ENCODE results near the gene HNRNPL.
"Not testable (repeated sequence)": the region's sequence is repeated elsewhere in the genome, so short reads cannot be mapped to it uniquely, and the experiment has no call there.

Gene HNRNPL

DNA sequence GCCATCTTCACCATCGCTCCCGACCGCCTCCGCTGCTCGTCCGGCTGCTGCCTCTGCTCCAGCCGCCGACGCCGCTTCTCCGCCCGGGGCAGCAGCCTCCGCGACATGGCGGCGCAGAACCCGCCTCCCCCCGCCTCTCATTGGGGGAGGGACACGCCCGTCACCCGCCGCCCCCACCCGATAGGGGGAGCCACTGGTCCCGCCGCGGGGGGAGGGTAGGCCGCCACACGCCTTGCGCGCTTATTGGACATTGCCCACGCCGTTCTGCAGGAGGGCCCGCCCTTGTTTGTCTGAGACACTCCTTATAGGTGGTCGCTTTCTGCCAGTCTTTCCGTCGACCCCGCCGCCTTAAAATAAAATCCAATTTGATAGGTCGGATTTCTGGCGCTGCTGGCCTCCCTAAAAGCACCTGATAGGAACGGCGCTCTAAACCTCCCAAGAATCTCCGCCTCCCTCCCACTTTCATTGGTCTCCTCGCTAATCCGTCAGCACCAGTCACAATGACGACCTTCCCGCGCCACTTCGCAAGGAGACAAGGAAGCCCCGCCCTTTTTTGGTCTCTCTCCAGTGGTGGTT lies at the start of gene HNRNPL:
TSS of gene HNRNPL (minus strand) at position 127 of the 576 bp plus-strand sequence. CDS start at position 107, 20 bp downstream.
- DNase-seq (ENCODE audit: low read depth in 2 of 2): no peak

DNA sequence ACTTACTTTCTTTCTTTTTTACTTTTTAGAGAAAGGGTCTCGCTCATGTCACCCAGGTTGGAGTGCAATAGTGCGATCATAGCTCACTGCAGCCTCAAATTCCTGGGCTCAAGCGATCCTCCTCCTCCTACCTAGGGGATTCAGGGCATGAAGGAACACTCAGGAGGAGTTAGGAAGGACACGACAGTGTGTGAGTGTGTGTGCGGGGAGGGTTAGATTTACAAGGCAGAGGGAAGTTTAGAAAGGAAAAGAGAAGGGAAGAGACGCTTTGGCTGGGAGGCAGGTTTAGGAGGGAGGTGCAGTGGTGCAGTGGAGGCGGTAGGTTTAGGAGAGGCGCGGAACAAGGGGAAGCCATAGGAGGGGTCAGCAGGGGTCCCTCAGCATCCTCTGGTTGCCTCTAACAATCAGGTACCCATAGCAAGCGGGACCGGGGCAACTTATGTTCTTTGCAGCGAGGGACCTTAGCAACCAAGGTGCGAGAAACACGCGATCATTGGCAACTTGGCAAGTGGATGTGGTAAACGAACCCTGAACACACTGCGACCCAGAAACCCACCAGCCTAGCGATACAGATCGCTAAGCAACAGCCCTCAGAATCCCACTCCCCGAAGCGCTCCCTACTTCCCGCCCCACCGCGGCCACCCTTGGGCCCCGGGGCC lies 49.1 kb upstream of the HNRNPL start:
- no peak for DNase-seq (ENCODE audit: low read depth in 2 of 2)

DNA sequence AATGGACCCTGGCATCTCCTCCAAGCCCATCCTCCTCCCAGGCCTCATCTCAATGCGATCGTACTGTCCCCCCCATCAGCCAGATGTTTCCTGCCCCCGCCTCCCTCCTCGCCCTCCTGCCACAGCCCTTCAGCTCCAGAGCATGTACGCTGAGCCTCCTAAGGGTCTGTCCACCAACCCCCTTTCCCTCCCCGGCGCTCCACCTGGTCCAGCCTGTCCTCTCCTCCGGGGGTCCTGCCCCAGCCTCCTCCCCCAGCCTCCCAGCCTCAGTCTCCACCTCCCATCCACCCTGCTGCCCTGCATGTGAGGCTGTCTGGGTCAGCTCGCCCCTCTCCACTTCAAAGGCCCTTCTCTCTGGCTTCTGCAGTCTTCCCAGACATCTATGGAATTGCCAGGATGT lies 45.2 kb upstream of the HNRNPL start:
- DNase-seq (ENCODE audit: low read depth in 2 of 2): no peak

DNA sequence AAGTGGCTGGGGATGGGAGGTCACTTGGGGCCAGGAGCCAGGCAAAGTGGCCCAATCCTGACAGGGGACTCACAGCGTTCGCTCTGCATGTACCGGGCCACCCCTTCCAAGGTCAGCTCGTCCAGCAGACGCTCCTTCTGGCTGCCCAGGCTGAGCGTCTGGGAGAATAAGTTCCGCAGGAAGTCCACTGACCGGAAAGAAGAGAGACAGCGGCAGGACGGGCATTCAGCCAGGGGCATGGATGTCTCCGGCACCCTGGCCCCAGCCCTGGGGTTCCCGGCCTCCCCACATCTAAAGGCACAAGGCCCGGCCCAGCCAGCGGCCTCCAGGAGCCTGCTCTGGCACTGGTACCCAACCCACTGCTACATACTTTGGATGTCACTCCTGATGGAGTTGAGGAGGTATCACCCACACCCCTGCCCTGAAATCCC lies 43.6 kb upstream of the HNRNPL start:
- DNase-seq (ENCODE audit: low read depth in 2 of 2): no peak

DNA sequence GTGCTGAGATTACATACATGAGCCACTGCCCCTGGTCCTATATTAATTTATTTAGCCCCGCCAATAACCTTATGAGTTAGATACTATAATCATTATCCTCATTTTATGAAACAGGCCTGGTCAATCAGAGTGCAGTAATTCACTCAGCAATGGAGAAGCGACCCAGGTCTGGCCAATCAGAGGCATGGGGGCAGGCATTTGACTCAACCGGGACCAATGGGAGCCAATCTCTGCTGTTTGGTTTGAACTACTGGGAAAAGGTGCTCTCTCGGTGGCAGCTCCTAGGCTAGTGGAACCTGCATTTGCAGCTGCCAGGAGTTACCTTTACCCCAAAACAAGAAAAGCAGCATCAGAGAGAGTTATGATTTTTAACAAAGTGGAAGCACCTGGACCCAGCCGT lies 43.1 kb upstream of the HNRNPL start:
- DNase-seq (ENCODE audit: low read depth in 2 of 2): no peak

DNA sequence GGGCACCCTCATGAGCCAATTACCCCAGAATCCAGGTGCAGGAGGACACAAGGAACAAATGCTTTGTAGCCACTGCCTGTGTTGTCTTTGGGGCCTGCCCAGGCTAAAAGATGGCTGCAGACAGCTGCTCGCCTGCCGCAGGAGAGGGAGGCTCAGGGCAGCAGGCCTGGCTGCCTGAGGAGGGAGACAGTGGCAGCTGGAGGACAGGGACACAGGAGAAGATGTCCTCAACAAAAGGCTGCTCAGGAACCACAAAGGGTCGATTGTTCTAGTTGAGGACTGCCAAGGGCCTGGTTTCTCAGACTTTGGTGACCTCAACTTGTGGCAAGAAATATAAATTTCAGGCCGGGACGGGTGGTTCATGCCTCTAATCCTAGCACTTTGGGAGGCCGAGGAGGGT lies 42.0 kb upstream of the HNRNPL start:
- DNase-seq (ENCODE audit: low read depth in 2 of 2): no peak

DNA sequence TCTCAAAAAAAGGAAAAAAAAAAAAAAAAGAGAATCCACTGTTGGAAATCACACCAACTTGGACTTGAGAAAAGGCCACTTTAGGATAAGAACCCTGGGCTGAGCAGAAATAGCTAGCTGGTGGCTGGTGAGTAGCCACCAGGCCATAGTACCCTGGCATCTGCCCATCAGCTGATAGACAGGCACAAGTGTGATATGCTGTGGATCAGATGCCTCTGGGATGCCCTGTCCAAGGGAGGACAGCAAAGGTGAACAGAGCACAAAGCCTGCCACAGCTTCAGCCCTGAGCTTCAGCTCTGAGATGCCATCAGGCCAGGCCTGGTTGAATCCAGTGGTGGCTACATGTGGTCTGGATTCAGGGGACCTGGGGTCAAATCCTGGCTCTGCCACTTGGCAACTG lies 40.9 kb upstream of the HNRNPL start:
- no peak for DNase-seq (ENCODE audit: low read depth in 2 of 2)

DNA sequence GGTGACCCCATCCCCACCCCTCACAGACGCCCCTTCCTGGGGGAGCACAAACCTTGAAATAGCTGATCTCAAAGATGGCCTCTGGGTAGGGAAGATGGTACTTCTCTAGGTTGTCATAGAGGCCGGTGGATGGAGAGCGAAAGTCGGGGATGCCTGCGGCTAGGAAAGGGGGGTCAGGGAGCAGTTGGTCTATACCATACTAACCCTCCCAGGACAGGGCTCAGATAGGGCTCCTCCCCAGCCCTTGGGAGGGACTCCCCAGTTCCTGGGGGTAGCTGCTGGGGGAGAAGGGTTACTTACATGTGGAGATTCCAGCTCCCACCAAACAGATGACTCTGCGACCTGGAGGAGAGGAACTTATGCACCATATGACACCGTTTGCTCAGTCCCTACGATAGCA lies 40.0 kb upstream of the HNRNPL start:
- no peak for DNase-seq (ENCODE audit: low read depth in 2 of 2)

DNA sequence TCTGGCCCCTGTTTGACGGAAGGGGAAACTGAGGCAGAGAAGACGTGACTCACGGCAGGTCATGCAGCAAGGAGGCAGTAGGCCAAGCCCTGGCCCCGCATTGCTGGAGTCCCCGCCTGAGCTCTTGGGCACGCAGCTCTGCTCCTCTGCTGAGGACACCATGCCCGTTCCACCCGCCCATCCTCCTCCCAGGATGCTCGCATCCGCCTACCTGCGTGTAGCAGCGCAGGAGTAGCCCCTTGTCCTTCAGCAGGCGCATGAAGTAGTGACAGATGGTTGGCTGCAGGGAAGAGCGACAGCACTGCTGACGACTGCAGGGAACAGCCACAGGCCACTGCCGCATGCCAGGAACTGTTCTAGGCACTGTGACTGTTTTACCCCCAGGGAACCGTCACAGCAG lies 39.1 kb upstream of the HNRNPL start:
- no peak for DNase-seq (ENCODE audit: low read depth in 2 of 2)

DNA sequence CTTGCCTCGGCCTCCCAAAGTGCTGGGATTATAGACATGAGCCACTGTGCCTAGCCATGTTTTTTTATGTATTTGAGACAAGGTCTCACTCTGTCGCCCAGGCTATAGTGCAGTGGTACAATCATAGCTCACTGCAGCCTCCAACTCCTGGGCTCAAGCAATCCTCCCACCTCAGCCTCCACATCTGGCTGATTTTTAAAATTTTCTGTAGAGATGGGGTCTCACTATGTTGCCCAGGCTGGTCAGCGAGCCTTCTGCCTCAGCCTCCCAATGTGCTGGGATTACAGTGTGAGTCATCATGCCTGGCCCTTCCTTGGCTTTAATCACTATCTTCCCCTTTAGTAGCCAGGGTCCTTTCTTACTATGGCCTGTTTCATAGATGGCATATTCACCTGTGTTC lies 34.9 kb upstream of the HNRNPL start:
- DNase-seq (ENCODE audit: low read depth in 2 of 2): not testable (repeated sequence)

DNA sequence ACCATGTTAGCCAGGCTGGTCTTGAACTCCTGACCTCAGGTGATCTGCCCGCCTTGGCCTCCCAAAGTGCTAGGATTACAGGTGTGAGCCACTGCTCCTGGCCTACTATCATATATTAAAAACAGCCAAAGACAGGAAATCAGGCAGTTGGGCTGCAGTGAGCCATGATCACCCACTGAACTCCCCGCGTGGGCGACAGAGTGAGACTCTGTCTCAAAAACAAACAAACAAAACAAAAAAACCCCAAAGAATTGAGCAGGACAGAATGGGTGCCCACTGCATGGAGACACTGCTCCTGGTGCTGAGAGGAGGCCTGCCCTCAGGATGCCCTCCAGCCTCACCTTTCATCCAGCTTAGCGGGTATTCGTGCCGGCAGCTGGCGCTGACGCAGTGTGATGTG lies 33.5 kb upstream of the HNRNPL start:
- no peak for DNase-seq (ENCODE audit: low read depth in 2 of 2)

DNA sequence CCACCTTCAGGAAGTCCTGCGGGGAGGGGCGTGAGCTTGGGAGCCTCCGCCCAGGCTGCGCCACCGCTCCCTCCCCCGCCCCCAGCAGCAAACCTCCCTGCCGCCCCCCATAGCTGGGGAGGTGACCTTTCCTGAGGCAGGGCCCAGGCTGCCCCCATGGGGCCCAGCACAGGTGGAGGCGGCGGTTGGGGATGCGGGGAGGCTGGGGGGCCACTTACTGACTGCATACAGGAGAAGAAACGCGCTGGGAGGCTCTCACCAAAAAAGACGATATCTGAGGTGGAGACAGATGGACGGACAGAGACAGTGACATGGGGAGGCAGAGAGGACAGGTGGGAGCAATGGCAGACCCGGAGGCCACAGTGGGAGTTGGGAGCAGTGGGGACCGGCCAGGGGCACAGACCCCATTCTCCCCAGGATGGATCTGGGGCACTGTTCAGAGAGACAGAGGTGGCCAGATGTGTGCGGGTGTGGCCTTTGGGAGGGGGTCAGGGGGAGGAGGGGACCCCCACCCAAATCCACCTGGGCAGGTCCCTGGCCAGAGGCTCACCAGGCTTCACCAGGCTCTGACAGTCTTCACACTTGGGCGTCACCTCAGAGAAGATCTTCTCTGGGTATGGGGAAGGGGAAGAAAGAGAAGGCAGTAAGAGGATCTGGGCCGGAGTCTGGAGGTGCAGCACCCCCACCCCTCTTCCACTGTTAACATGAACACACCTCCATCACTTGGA lies 31.3 kb upstream of the HNRNPL start:
- no peak for DNase-seq (ENCODE audit: low read depth in 2 of 2)

DNA sequence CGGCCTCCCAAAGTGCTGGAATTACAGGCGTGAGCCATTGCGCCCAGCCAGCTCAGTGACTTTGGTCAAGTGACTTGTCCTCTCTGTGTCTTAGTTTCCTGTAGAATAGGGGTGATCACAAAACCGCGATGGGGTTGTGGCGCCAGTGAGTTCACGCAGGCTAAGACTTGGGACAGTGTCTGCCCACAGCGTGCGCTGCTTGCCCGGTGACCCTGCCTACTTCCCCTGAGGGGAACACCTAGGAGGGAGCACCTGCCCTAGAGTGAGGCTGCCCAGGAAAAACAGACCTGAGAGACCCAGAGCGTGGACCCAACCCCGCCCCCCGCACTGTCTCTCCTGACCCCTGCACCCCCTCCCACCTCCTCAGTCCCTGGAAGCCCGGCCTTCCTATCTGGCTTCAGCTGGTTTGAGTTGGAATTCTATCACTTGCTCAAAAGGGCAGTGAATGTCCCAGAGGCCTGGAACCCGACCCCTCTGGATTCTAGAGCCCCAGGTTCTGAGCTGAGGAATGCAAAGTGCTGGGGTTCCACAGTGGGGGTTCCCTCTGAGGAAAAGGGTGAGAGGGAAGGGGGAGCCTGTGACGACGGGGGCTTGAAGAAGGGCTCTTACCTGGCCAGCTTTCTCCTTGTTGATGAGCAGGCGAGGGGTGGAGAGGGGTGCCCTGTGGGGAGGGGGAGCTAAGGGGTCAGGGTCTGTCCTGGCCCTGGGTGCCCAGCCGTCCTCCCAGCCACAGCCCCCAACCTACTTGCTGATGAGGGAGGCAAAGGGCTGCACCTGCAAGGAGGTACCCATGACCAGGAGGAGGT lies 30.5 kb upstream of the HNRNPL start:
- no peak for DNase-seq (ENCODE audit: low read depth in 2 of 2)

DNA sequence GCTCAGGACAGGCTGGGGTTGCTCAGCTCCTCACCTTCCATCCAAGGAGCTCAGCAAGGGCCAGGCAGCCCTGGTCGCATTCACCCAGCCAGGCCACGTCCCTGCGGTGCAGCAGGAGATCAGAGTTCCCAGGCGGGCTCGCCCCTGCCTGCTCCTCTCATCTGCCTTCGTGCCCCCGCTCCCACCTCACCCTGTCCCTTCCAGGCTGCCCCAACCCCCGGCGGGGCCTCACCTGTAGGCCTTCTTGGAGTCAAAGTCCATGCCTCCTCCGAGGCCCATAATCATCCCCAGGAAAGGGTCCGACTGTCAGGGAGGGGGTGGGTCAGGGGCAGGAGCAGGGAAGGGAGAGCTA lies 29.6 kb upstream of the HNRNPL start:
- no peak for DNase-seq (ENCODE audit: low read depth in 2 of 2)

DNA sequence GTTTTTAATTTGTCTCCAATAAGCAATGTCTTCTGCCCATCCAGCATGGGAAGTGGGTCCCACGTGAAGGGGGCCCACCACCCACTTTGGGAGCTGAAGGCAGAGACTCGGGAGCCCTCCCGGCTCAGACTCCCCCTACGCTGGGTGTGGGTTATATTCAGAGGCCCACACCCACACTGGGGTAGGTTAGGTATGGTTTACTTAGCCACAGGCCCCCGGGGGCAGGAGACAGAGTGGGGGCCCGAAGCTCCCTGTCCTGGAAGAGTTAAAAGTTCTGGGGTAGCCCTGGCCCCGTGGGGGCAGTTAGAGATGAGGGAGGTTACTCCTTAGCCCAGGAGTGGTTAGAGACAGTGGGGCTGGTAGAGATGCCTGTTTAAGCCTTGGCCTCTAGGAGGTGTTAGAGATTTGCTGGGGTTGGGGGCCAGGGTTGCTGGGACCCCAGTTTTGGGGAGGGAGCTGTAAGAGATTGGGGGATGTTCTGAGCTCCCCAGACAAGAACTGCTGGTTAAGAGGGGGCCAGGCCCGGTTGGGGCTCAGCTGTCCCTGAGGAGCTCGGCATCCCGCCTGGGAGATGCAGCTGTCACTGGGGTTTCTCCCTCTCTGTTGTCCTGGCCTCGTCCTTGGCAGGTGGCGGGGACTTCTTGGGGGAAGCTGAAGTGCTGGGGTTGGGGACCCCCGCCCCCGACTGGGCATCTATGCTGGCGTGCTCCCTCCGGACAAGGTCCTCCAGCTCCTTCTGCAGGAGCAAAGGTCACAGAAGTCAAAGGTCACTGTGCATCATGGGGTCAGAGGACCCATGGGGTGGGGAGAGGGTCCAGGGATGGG lies 29.0 kb upstream of the HNRNPL start:
- no peak for DNase-seq (ENCODE audit: low read depth in 2 of 2)

DNA sequence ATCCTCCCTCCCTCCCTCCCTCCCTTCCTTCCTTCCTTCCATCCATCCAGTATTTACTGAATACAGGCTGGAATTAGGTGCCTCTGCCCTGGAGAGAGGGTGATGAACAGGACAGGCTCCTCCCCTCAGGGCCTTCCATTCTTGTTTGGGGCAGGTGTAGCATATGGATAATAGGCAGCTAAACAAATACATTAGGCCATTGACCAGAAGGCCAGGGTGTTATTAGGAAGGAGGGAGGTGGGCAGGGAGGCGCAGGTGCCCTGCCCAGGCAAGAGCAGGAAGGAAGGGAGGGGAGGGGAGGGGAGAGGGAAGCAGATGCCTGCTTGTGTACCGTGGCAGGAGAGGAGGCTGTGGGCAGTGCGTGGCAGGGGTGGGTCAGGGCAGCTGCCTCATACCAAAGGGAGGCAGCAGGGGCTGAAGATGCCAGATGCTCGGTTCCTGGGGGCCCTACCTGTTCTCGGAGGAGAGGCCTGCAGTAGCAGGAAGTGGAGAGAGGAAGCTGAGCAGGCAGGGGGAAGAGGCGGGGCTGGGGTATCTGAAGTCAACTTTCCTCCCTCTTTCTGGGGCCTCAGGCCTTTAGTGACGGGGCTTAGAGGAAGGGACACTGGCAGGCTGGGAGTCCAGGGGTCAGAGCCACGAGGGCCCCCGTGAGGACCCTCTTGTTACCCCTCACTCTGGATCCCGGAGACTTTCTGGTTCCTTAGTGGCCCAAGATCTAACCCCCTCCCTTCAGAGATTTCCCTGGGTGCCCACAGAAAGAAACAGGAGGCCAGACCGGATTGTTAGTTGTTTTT lies 28.2 kb upstream of the HNRNPL start, which contains the start of gene RINL:
TSS of gene RINL (minus strand) at position 495 of the 794 bp plus-strand sequence. CDS start 1,533 bp downstream, outside the sequence.
- no peak for DNase-seq (ENCODE audit: low read depth in 2 of 2)

DNA sequence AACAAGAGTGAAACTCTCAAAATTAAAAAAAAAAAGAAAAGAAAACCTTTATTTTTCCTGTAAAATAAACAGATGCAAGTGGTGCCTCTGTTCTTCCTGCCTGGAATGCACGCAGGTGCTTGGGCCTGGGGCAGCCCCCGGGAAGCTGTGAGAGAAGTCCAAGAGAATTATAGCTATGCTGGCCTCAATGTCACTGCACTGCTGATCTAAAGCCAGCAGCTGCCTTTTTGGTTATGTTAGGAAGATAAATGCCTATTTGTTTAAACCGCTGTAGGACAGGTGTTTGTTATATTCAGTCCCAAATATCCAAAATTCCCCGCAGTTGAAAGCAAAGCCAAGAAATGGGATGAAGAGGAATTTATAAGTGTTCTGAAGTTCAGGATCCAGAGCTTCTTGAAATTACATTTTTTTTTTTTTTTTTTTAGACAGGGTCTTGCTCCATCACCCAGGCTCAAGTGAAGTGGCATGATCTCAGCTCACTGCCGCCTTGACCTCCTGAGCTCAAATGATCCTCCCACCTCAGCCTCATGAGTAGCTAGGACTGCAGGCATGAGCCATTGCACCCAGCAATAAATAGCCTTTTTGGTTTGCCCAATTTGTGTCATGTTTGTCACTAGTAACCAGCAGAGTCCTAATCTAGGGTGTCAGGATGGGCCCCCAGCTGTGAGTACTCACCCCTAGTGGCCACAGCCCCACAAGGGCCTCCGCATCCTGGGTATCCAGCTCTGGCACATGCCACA lies 26.0 kb upstream of the HNRNPL start:
- no peak for DNase-seq (ENCODE audit: low read depth in 2 of 2)

DNA sequence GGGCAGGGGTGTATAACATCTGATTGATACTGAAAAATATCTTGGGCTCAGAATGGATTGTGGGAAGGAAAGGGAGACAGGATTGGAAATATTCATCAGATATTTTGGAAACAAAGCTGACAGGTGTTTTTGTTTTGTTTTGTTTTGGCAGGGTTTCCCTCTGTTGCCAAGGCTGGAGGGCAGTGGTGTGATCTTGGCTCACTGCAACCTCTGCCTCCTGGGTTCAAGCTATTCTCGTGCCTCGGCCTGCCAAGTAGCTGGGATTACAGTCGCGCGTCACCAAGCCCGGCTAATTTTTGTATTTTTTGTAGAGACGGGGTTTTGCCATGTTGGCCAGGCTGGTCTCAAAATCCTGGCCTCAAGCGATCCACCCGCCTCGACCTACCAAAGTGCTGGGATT lies 23.6 kb upstream of the HNRNPL start:
- DNase-seq (ENCODE audit: low read depth in 2 of 2): not testable (repeated sequence)

DNA sequence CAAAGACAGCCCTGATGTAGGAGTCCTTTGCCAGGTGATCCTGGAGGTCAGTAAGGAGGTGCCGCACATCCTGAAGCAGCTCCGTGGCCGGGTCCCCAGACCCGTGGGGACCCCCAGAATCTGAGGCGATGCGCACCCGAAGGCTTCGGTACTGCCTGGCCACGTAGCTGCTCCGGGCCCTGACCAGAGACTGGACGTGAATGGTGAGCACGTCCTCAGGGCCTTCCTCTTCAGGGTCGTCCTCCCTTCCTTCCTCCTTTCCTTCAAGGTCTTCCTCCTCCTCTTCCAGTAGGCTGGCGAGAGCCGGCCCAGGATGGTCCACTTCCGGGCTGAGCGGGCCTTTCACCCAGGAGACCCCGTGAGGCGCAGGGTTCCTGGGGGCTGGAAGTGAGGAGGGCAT lies 20.8 kb upstream of the HNRNPL start:
- DNase-seq (ENCODE audit: low read depth in 2 of 2): no peak

Data from fibroblast of skin of left biceps (primary cell).